CD4-positive, alpha-beta T cell (primary cell): ENCODE data around the gene KCNMA1. TPM values are rescaled to one million over a fixed set of nuclear protein-coding genes. Genes with fewer than 3 reads are reported as not detected.

Experiments used
- ATAC-seq: fragments of 200-7000 bp; cut with Tn5 transposase; one replicate; pipeline ENCODE4 v1.10.0; 2022; ENCODE audit warnings: mild to moderate bottlenecking; ENCODE audit not compliant: poor library complexity
- CTCF ChIA-PET: fragments of 350-600 bp; sonication (Branson Sonifier 250); formaldehyde crosslinking; loops from one replicate; lab custom pipeline; 2021; ENCODE audit warnings: antibody characterized with exemption, inconsistent platforms; lab: Charles Lee
- POLR2A ChIA-PET: fragments of 350-600 bp; sonication (Branson Sonifier 250); formaldehyde crosslinking; loops from one replicate; lab custom pipeline; 2021; ENCODE audit warnings: antibody characterized with exemption, inconsistent platforms; lab: Charles Lee
- DNase-seq, 14 experiments: peaks; one replicate each; pipeline ENCODE4 v3.0.0-alpha.2; 2013 to 2020; ENCODE audit warnings: mixed read lengths in 2 of 14
- H3K27ac ChIP-seq, 2 donors: one replicate each; pipeline versions ENCODE4 v1.5.1 to v1.7.0; 2013; ENCODE audit warnings: low read length in 2 of 2, low read depth in 1 of 2, mild to moderate bottlenecking in 1 of 2
- H3K27me3 ChIP-seq, 2 experiments: 1 replicate in 1 of 2; 2 replicates in 1 of 2; pipeline versions ENCODE4 v1.6.1 to v1.7.0; 2013; ENCODE audit warnings: low read length in 2 of 2, control low read depth in 1 of 2, mild to moderate bottlenecking in 1 of 2, moderate library complexity in 1 of 2; ENCODE audit not compliant: insufficient read depth in 2 of 2, control insufficient read depth in 1 of 2
- H3K36me3 ChIP-seq: one replicate; pipeline ENCODE4 v1.6.1; 2013; ENCODE audit warnings: low read length, control low read depth; ENCODE audit not compliant: insufficient read depth
- H3K4me1 ChIP-seq: one replicate; pipeline ENCODE4 v1.6.1; 2013; ENCODE audit warnings: low read length, control low read depth; ENCODE audit not compliant: insufficient read depth
- H3K4me3 ChIP-seq: one replicate; pipeline ENCODE4 v1.5.1; 2013; ENCODE audit warnings: mild to moderate bottlenecking, low read length, moderate library complexity
- H3K9me3 ChIP-seq, 2 experiments: 1 replicate in 1 of 2; 2 replicates in 1 of 2; pipeline versions ENCODE4 v1.6.1 to v1.7.0; 2013; ENCODE audit warnings: low read length in 2 of 2, mild to moderate bottlenecking in 2 of 2, control low read depth in 1 of 2, moderate library complexity in 1 of 2; ENCODE audit not compliant: control insufficient read depth in 1 of 2, insufficient read depth in 1 of 2
- H3K27ac Mint-ChIP-seq: one replicate; pipeline ENCODE4 v1.8.0; 2020; ENCODE audit warnings: mixed read lengths
- H3K27me3 Mint-ChIP-seq: one replicate; pipeline ENCODE4 v1.8.0; 2021; ENCODE audit warnings: mixed read lengths
- H3K36me3 Mint-ChIP-seq: one replicate; pipeline ENCODE4 v1.8.0; 2021; ENCODE audit warnings: low read depth, mixed read lengths
- H3K4me1 Mint-ChIP-seq: one replicate; pipeline ENCODE4 v1.8.0; 2021; ENCODE audit warnings: low read depth, mixed read lengths
- H3K4me3 Mint-ChIP-seq: one replicate; pipeline ENCODE4 v1.8.0; 2020; ENCODE audit warnings: mild to moderate bottlenecking, mixed read lengths
- H3K9me3 Mint-ChIP-seq: one replicate; pipeline ENCODE4 v1.8.0; 2020; ENCODE audit warnings: mixed read lengths
- intact Hi-C, 2 experiments: fragments of 100-400 bp; cut with DNase I in 1 of 2; cut with micrococcal nuclease in 1 of 2; formaldehyde crosslinking; loops; one replicate each; pipeline versions ENCODE4 v1.15.1 to v1.9.0; 2023 to 2025; cut with DNase I, micrococcal nuclease
- total RNA-seq, 174 experiments: library from RNA in 2 of 174; stranded (reverse) in 2 of 174; gene quantifications; one replicate each; pipeline ENCODE4 v1.2.3 and lab custom pipeline; 2021 to 2026
- TF ChIP-seq, protein P1 (sequence below): fragments of 200-600 bp; IDR thresholded peaks from one replicate; pipeline ENCODE4 v1.8.0; 2022; ENCODE audit warnings: antibody characterized with exemption, mild to moderate bottlenecking

Gene KCNMA1
- total RNA-seq, 2 experiments from 2014 or later, result not detected

- no peaks in the 10 kb centered on the region for H3K27me3 ChIP-seq
- DNase-seq, result no peak
- no peaks in the 10 kb centered on the region for H3K36me3 Mint-ChIP-seq
- no peaks in the 10 kb centered on the region for H3K36me3 ChIP-seq
- H3K27me3 Mint-ChIP-seq, result no peaks in the 10 kb centered on the region
- H3K4me1 ChIP-seq, result no peaks in the 10 kb centered on the region
- intact Hi-C loops, result no loop called here
- TF ChIP-seq, protein P1, sequence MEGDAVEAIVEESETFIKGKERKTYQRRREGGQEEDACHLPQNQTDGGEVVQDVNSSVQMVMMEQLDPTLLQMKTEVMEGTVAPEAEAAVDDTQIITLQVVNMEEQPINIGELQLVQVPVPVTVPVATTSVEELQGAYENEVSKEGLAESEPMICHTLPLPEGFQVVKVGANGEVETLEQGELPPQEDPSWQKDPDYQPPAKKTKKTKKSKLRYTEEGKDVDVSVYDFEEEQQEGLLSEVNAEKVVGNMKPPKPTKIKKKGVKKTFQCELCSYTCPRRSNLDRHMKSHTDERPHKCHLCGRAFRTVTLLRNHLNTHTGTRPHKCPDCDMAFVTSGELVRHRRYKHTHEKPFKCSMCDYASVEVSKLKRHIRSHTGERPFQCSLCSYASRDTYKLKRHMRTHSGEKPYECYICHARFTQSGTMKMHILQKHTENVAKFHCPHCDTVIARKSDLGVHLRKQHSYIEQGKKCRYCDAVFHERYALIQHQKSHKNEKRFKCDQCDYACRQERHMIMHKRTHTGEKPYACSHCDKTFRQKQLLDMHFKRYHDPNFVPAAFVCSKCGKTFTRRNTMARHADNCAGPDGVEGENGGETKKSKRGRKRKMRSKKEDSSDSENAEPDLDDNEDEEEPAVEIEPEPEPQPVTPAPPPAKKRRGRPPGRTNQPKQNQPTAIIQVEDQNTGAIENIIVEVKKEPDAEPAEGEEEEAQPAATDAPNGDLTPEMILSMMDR, result no peak
- no peaks in the 10 kb centered on the region for H3K4me1 Mint-ChIP-seq
- H3K9me3 ChIP-seq, result no peaks in the 10 kb centered on the region
- ATAC-seq, result no peak
- no peak overlapping the region for H3K4me3 ChIP-seq
- H3K27ac Mint-ChIP-seq, result no peak overlapping the region
- no peak overlapping the region for H3K4me3 Mint-ChIP-seq
- CTCF ChIA-PET, result no interaction called here
- H3K27ac ChIP-seq, result no peak overlapping the region
- POLR2A ChIA-PET, result no interaction called here
- H3K9me3 Mint-ChIP-seq, result no peaks in the 10 kb centered on the region
These were observed 533.1 kb downstream of the KCNMA1 start for GRCh38 chr10:77104459-77104980.

DNA sequence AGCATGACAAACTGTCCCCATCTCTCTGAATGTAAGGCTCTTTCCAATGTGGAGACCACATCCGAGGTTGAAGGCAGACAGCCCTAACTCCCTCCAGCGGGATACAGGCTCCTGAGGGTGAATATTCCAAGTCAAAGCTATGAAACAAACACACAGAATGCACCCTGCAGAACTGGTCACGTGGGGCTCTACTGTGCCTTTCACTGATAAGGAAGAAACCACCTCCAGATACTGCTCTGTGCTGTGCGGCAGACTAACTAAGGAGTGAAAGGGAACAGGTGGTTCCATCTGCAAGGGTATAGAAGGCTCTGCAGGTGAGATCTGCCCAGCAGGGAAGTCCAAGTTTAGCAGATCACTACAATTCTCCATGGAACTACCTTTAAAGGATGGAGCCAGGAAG, 534.4 kb downstream of the KCNMA1 start:
- no peaks in the 10 kb centered on the region for H3K4me1 Mint-ChIP-seq
- Histone ChIP-seq H3K27me3 (no peaks in the 10 kb centered on the region), H3K4me3 (no peak overlapping the region), H3K36me3 (no peaks in the 10 kb centered on the region), H3K9me3 (no peaks in the 10 kb centered on the region), H3K4me1 (no peaks in the 10 kb centered on the region), H3K27ac (no peak overlapping the region)
- intact Hi-C loops, result no loop called here
- ATAC-seq (no peak), DNase-seq (no peak)
- no peaks in the 10 kb centered on the region for H3K27me3 Mint-ChIP-seq
- POLR2A ChIA-PET, result no interaction called here
- no peaks in the 10 kb centered on the region for H3K9me3 Mint-ChIP-seq
- TF ChIP-seq, protein P1, result no peak
- no peak overlapping the region for H3K4me3 Mint-ChIP-seq
- no peaks in the 10 kb centered on the region for H3K36me3 Mint-ChIP-seq
- CTCF ChIA-PET, result no interaction called here
- H3K27ac Mint-ChIP-seq, result no peak overlapping the region

DNA sequence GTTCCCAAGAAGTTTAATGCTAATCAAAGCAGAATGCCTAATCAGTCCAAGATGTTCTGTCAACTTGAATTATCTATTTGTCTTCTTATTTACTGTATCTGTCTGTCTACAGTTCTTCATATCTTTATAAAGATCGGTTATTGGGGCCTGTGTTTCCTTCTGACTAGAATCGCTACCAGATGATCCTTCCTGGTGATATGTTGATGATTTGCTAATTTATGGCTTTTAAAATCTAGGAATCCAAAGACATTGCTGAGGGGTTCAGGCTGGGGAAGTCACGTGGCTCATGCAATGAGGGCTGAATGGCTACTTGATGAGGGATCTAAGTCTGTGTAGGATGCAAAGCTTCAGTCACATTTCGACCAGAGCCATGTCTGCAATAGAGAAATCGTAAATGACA, 536.3 kb downstream of the KCNMA1 start:
- Histone ChIP-seq H3K27me3 (no peaks in the 10 kb centered on the region), H3K4me1 (no peaks in the 10 kb centered on the region), H3K9me3 (no peaks in the 10 kb centered on the region), H3K36me3 (no peaks in the 10 kb centered on the region), H3K4me3 (no peak overlapping the region), H3K27ac (no peak overlapping the region)
- ChIA-PET CTCF (no interaction called here), POLR2A (no interaction called here)
- no peak for ATAC-seq
- Mint-ChIP-seq H3K4me1 (no peaks in the 10 kb centered on the region), H3K27ac (no peak overlapping the region), H3K27me3 (no peaks in the 10 kb centered on the region), H3K4me3 (no peak overlapping the region), H3K9me3 (no peaks in the 10 kb centered on the region), H3K36me3 (no peaks in the 10 kb centered on the region)
- TF ChIP-seq, protein P1, result no peak
- no peak for DNase-seq
- intact Hi-C loops, result no loop called here
